IMR-90 (cell line): Measurements from ENCODE around the gene FAM174B. TPM values are rescaled to one million over a fixed set of nuclear protein-coding genes. Genes with fewer than 3 reads are reported as not detected.

ENCODE experiments used
- RAD21 ChIP-seq: IDR thresholded peaks from 2 replicates; pipeline ENCODE4 v1.6.1; 2012; ENCODE audit warnings: low read length, improper control_type of control experiment
- polyA plus RNA-seq, 3 experiments: library from polyadenylated mRNA; depleted of rRNA; stranded (reverse); fragments of >200 nt; gene quantifications; 2 replicates each; pipeline ENCODE4 v1.2.3, GENCODE V29; 2012; ENCODE audit warnings: low replicate concordance in 1 of 3
- total RNA-seq: library from RNA; depleted of rRNA; stranded (reverse); fragments of >200 nt; gene quantifications from 2 replicates; pipeline ENCODE4 v1.2.3, GENCODE V29; 2012
- TF ChIP-seq, protein P1 (sequence below): conservative IDR thresholded peaks from 2 replicates; pipeline ENCODE4 v1.5.1; 2012; ENCODE audit warnings: mild to moderate bottlenecking, low read depth, low read length, improper control_type of control experiment

FAM174B gene
- total and polyA plus RNA-seq, 2 of the 4 experiments (the other 2 are of a cell fraction): 0.18 to 0.56 TPM

DNA sequence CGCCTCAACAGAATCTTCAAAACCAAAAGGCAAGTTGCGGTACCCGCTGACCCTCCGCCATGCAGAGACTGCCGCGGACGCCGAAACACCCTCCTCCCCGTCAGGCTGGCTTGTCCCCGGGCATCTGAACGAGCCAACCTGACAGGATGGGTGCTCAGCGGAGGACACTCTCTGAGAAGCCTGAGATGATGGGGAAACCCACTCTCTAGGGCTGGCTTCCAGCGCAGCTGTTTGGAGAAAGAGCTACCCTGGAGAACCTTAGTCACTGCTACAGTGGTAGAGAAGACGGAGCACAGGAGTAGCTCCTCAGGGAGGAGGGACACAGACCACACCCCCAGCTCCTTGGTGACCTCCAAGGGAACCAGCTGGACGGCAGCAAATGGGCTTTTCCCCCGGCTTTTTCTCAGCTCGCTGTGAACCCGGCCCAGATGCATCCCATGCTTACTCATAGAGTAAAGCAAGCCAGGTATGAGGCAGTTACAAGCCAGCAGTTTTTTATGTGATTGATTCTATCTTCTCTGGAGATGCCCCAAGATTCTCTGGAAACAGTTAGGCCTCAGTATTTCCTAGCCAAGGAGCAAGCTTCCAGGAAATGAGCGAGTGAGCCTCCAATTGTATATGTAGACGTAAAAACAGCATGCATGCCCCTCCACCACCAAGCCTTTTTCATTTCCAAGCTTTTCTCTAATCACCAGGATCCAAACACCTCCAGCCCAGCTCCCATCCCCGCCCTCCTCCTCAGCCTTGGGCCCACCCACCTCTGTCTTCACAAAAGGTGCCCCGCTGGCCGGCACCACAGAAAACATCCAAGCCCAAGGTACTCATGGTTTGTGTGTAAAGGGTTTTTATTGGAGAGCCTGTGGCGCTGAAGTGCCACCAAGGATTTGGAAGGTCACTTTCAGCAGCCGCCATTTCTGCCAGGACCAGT lies 38.7 kb downstream of the FAM174B start (continued):
- TF ChIP-seq, protein P1, sequence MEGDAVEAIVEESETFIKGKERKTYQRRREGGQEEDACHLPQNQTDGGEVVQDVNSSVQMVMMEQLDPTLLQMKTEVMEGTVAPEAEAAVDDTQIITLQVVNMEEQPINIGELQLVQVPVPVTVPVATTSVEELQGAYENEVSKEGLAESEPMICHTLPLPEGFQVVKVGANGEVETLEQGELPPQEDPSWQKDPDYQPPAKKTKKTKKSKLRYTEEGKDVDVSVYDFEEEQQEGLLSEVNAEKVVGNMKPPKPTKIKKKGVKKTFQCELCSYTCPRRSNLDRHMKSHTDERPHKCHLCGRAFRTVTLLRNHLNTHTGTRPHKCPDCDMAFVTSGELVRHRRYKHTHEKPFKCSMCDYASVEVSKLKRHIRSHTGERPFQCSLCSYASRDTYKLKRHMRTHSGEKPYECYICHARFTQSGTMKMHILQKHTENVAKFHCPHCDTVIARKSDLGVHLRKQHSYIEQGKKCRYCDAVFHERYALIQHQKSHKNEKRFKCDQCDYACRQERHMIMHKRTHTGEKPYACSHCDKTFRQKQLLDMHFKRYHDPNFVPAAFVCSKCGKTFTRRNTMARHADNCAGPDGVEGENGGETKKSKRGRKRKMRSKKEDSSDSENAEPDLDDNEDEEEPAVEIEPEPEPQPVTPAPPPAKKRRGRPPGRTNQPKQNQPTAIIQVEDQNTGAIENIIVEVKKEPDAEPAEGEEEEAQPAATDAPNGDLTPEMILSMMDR: no peak
- no peak for TF ChIP-seq RAD21
